LoVo (cell line): ENCODE results near the gene TMEM252.

Experiments
- DNase-seq: peaks from one replicate; pipeline ENCODE4 v3.0.0-alpha.2; 2016; ENCODE audit warnings: low spot score

The TMEM252 gene

DNA sequence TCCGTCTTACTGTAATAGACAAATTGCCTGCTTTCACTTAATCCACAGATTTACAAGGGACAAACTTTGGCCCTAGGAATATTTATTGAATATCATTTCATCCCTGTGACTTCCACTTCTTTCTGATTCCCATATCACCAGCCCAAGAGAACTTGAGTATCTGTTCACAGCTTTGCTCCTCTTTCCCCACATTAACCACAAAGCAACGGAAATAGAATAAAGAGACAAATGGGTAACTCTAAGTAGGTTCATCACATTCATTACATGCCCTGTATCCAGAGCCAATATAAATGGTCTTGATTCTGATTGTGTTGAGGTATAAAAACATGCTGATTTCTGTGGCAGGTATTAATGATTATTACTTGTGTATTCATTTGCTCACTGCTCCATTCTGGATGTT, 41.9 kb downstream of the TMEM252 start:
- DNase-seq: no peak

DNA sequence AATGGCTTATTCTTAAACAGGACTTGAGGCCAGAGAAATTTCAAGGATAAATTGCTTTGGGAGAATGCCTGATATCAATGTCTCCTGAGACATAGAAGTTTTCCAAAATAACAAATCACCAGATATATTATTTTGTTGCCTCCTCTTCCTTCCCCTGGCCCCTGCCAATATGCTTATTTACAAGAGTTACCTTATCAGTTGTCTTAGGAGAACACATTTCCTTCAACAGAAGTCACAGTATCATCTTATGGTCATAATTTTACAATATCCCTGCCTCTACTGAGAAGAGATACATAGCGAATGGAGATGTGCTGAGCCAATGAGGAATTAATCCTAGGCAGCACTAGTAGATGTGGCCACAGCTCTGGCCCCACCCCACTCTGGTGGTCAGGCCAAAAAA, 43.1 kb downstream of the TMEM252 start:
- no peak for DNase-seq

DNA sequence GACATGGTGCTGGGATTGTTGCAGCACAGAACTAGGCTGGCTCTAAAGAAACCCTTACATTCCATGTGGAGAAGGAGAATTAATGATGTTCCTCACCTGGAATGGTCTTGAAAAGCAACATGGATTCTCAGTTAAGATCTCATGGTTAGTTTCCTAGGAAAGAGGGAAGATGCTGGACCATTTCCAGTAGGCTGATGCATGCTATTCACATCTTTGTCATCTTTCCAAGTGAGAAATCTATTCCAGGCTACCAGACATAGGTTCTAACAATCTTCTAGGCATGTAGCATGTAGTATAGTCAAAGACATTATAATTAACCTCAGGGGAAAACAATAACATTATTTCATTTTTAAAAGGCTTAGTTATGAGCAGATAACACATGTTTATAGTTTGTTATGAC, 44.3 kb downstream of the TMEM252 start:
- DNase-seq: no peak

DNA sequence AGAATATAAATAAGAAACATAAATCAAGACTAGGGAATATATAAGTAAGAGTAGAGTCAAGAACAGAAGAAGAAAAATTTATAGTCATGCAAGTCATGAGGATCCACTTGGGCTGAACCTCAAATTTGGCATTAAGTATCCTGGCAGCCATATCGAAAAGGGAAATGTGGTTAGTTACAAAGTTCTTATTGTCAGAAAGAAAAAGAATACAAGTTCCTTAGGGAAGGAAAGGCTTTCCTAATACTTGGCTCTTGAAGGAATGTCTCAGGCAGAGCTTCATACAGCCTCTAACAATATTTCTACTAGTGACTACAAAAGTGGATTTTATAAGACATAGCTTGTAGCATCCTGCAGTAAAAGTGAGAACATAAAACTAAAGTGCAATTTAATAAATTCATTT, 45.4 kb downstream of the TMEM252 start:
- DNase-seq: no peak

DNA sequence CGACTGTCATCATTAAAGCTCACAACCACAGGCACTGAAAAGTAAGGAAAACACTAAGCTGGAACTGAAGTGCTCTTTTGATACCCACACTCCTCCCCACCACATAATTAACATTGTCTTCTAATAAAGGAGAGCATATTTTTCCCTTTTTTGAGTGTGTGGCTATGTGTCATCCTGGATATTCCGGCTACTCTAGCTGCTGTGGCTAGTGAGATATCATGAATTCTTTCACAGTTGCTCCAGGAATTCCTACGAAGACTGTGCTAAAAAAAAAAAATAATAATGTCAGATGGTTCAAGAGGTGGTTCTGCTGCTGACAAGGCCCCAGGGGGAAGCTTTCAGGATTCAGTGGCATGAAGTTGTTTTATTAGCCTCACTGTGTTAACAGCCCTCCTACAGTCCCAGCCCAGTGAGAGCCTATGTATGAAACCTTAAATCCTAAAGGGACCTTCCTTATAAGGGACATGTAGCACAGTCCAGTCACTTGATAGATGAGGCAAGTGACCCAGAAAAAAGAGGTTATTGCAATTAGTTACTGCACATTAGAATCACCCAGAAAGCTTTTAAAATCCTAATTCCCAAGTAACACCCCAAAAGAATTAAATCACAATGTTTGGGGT, 46.6 kb downstream of the TMEM252 start:
- no peak for DNase-seq

DNA sequence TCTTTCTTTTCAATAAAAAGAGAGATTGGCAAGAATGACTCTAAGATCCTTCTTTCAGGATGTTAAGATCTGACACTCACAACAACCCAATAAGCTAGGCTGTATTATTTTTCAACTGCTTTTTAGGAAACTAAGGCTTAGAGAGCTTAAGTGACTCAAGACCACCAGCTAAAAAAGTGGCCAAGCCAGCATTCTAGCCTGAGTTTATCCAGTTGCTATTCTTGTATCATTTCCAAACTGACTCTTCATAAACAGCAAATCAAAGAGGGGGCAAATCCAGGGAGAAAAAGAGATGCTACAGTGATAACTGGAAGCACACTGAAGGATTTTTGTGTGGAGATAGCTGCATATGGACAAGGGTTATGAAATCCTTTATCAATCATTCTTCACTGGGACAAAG, 47.1 kb downstream of the TMEM252 start:
- no peak for DNase-seq

DNA sequence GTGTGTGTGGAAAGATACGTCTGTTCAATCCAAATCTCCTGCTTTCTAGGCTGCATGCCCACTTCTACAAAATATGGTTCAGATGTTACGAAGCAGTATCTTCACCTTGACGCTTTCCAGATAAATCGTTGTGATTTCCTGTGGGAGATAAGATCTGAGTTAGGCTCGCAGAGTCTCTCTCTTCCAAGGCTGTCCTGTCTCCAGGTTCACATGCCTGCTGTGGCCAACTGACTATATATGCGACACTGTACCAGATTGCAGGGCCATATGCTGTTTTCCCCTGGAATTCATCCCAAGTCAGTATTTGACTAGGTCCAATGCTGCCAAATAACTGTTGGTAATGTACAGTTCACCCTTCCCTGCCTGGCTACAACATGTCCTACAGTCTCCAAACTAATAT, 47.9 kb downstream of the TMEM252 start:
- no peak for DNase-seq

DNA sequence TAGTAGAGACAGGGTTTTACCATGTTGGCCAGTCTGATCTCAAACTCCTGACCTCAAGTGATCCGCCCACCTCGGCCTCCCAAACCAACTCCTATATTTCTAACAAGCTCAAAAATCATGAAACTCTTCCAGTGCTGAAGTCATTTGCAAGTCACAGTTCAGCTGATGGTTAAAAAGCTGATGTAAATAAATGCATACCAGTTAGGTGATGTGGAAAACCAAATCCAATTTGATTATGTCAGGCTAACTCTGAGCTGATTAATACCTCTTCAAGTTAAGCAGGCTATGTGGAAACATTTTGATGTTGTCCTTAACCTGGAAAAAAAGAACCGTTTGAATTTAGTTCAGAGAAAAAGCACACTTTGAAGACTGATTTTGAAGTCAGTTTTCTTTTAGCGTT, 51.0 kb downstream of the TMEM252 start:
- DNase-seq: no peak

DNA sequence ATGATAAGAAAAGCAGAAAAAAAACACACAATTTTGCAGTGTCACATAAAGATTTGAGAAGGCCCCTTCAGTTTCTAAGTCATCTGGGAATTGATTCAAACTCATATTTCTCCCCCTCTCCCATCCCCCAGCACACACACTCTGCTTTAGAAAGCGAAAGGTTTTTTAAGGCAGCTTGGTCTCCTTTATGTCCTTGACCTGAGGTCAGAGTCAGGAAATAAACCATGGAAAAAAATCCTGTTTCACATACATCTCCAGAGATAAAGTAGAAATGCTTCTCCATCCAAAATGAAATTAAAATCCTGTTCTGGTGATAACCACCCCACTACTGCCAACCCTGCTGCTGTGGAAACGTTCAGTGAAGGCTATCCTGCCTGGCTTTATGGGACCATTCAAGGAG, 52.6 kb downstream of the TMEM252 start:
- no peak for DNase-seq
